22Rv1 (cell line): ENCODE measurements around the gene ATP5IF1.

ENCODE experiments used
- ZFX ChIP-seq: fragments of 450-650 bp; IDR thresholded peaks from 2 replicates; pipeline ENCODE4 v1.6.1; 2017; ENCODE audit warnings: antibody characterized with exemption, borderline replicate concordance
- TF ChIP-seq, protein P1 (sequence below): fragments of 450-650 bp; IDR thresholded peaks from 2 replicates; pipeline ENCODE4 v1.5.1; 2017; ENCODE audit warnings: mild to moderate bottlenecking

DNA sequence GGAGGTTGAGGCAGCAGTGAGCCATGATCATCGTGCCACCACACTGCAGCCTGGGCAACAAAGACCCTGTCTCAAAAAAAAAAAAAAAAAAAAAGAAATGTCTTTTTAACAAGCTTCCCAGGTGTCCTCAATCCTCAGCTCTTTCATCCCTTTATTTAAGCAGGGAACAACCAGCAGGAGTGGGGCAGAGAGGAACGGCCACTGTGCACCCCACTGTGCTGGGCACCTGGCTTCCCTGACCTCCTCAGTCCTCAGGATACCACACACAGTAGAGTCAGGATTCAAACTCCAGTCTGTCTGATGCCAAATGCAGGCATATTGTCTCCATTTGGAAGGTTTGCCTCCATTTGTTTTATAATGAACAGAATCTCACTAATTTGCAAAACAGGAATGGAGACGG, 39.6 kb upstream of the ATP5IF1 start:
- TF ChIP-seq, protein P1, sequence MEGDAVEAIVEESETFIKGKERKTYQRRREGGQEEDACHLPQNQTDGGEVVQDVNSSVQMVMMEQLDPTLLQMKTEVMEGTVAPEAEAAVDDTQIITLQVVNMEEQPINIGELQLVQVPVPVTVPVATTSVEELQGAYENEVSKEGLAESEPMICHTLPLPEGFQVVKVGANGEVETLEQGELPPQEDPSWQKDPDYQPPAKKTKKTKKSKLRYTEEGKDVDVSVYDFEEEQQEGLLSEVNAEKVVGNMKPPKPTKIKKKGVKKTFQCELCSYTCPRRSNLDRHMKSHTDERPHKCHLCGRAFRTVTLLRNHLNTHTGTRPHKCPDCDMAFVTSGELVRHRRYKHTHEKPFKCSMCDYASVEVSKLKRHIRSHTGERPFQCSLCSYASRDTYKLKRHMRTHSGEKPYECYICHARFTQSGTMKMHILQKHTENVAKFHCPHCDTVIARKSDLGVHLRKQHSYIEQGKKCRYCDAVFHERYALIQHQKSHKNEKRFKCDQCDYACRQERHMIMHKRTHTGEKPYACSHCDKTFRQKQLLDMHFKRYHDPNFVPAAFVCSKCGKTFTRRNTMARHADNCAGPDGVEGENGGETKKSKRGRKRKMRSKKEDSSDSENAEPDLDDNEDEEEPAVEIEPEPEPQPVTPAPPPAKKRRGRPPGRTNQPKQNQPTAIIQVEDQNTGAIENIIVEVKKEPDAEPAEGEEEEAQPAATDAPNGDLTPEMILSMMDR: no peak
- no peak for TF ChIP-seq ZFX
